HG02943 (cell line): Measurements from ENCODE around the gene CTSD.

Experiments used
- ATAC-seq: cut with Tn5 transposase; IDR thresholded peaks from one replicate; pipeline ENCODE4 v1.9.1; 2021; ENCODE audit warnings: mild to moderate bottlenecking, low read depth, moderate library complexity; ENCODE audit not compliant: unreplicated experiment

CTSD gene

DNA sequence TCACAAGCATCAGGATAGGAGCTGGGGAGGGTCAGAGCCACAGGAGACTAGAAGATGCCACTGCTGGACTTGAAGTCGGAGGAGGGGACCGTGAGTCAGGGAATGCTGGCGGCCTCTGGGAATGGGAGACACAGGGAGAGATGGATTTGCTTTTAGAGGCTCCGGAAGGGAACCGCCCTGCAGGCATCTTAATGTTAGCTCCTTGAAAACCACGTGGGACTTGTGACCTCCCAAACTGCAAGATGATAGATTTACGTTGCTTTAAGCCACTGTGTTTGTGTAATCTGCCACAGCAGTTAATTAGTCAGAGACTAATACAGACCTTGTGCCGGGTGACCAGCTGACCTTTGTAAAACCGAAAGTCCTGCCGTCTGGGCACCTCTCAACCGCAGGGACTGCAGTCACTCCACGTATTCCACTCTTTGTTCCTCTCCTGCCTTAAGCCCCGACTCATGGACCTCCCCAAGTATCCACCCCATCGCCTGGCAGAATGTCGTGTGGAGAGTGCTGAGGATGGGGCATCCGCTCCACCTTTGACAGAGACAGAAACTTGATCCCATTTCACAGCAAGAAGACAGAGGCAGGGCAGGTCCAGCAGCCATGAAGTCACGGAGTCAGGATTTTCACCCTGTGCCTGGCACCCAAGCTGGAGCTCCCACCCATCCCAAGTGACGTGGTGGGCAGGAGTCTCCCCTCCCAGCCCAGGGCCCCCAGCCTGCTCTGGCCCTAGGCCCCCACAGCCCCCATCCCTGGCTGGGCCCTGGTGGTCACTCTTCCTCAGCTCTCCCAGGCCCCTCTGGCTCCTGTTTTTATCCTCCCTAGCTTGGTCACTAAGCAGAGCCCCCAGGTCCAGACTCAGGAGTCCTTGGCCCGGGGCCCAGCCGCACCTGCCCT is 19.4 kb upstream of the CTSD start:
- ATAC-seq, result no peak

GRCh38 chr11:1782031-1782590 is 18.4 kb upstream of the CTSD start:
- no peak for ATAC-seq

GRCh38 chr11:1781593-1781975 is 17.9 kb upstream of the CTSD start:
- ATAC-seq, result no peak

DNA sequence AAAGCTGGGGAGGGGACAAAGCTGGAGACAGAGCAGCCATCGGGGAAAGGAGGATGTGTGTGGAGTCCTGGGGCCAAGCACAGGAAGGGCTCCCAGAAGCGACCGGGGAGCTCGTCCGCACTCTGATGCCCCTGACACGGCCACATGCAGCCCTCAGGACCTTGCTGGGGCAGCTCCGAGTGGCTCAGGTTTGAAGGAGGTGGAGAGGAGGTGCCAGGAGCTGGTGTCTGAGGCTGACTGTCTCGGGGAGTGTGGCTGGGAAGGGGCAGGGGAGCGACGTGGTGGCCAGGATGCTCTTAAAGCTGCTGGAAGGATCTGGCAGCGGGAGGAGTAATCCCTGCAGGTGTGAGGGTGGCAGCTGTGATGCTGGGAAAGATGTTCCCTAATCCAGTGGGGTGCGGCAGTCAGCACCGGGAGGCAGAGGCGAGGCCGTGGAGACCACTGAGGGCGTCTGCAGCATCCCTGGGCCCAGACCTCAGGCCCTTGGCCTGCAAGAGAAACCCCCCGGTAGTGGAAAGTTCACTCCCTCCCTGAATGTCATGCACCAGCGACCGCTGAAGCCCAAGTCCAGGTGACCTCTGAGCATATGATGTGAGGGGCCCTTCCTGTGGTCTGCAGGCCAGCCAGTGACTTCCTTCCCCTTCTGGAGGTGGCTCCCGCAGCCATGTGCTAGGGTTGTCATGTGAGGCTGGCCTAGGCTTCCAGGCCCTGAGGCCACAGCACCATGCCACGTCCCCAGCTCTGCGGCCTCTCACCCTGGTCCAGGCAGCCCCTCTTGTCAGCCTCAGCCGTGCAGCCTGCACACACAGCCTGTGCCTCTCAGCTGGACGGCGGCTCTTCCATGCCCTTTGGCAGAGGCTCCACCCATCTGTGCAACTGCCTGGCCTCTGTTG is 17.2 kb upstream of the CTSD start:
- ATAC-seq, result no peak

DNA sequence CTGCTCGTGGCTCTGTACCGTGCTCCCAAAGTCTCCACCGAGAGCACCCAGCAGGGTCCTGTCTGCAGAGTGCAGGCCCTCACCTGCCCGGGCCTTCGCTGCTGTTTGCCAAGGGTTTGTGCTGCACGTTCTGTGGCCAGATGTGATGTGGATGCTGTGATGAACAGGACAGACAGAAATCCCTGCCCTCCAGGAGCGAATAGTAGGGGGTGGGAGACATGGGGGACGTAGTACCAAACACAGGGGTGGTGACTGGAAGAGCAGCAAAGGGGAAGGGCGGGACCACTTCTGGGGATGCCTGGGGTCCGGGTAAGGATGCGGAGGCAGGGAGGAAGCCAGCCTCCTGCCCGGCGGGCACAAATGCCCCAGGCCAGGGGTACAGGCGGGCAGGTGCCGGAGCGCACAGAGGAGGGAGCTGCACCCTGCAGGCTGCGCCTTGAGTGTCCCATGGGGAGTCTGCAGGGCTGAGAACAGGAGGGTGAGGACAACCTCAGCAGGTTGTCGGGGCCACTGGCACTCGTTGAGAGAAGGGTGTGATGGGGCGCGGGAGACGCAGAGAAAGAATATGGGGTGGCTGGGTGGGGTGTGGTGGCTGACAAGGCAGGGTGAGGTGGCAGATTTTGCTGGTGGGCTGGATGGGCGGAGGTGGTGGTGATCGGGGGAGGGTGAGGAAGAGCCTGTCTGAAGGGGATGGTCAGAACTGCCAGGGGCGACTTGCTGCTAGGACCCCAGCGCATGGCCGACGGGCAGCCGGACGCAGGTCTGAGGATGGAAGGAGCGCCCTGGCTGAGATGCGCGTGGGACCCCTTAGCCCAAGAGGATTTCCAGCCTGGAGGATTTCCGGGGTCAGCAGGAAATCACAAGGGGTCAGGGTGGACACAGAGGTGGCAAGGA is 16.3 kb upstream of the CTSD start:
- ATAC-seq, result no peak

GRCh38 chr11:1779034-1779805 is 15.5 kb upstream of the CTSD start:
- ATAC-seq, result no peak

GRCh38 chr11:1778141-1778911 is 14.6 kb upstream of the CTSD start:
- ATAC-seq, result no peak

- ATAC-seq, result no peak
Measured at GRCh38 chr11:1777737-1778136, 14.0 kb upstream of the CTSD start.

DNA sequence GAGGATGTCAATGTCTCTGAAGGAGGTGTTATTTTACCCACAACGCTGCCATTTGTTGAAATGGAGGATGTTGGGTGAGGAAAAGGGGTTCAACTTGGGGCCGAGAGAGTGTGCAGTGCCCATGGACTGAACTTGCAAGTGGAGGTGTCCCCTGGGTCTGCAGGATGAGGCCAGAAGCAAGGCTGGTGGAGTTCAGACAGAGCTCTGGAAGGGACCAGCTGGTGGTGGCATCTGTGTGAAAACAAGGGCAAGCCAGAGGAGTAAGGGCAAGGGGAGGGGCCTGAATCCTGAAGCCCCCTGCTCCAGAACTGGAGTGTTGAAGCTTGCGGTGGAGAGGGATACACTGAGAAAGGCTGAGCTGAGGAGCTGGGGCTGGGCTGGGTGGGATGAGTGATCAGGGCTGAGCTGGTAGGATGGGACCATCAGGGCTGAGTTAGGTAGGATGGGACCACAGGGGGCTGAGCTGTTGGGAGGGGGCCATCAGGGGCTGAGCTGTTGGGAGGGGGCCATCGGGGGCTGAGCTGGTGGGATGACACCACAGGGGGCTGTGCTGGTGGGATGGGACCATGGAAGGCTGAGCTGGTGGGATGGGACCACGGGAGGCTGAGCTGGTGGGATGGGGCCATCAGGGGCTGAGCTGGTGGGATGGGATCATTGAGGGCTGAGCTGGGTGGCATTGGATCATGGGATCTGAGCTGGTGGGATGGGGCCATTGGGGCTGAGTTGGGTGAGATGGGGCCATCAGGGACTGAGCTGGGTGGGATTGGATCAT is 13.4 kb upstream of the CTSD start:
- no peak for ATAC-seq

GRCh38 chr11:1776331-1776851 is 12.7 kb upstream of the CTSD start:
- no peak for ATAC-seq

GRCh38 chr11:1774886-1775285 is 11.2 kb upstream of the CTSD start:
- ATAC-seq, result no peak

DNA sequence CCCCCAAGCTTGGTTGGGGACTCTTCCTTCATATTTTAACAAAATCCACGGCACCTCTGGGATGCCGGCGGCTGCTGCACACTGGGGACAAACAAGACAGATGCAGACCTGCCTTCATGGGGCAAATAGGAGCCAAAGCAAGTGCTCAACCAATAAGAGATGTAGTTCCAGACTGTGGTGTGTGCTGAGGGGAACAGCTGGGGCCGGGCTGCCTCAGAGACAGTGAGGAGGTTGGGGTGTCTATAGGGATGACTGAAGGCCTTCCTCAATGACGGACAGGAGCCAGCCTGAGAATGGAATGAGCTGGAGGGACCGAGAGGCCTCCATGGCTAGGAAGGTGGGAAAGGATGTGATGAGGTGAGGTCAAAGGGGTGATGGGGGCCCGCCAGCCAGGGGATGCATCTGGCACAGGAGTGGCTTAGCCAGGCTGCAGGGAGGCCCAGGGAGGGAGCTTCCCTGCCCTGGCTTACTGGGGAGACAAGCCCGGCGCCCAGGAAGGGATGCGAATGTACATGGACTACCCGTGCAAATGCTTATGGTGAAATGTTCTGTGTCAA is 10.3 kb upstream of the CTSD start:
- ATAC-seq, result no peak

GRCh38 chr11:1773131-1773993 is 9.6 kb upstream of the CTSD start:
- ATAC-seq, result no peak

DNA sequence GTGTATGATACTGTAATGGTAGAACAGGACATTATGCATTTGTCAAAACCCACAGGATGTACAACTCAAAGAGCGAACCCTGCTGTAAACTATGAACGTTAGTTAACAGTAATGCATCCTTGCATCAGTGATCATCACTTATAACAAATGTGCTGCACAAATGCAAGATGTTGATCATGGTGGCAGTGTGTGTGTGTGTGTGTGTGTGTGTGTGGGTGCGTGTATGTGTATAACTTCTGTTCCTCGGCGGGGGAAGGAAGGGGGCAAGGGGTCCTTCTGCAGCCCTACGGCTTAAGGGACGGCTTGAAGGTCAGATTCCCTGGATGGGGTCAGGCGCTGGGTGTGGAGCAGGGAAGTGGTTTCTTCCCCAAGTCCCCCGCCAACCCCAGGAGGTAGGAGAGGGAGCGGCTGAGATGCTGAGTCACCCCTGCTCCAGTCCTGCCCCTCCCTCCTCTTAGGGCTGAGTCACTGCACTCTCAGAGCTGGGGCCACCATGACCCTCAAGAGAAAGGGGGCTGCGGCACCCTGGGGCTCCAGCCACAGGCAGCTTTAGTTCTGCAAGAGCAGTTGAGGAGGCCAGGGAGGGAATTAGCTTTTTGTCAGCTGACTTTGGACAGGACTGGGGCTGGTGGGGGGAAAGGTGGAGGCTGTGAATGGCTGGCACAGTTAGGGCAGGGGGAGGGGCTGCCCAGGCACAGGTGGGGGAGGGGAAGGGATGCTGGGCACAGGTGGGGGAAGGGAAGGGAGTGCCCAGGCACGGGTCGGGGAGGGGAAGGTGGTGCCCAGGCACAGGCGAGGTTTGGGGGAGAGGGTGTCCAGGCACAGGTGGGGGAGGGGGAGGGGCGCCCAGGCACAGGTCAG is 8.8 kb upstream of the CTSD start:
- no peak for ATAC-seq

GRCh38 chr11:1771700-1772099 is 8.0 kb upstream of the CTSD start:
- ATAC-seq, result no peak

GRCh38 chr11:1771273-1771672 is 7.5 kb upstream of the CTSD start:
- ATAC-seq, result no peak
